Measurements from ENCODE around the gene ZNF738.
"Not testable (repeated sequence)": the region's sequence is repeated elsewhere in the genome, so short reads cannot be mapped to it uniquely, and the experiment has no call there.

Gene ZNF738

DNA sequence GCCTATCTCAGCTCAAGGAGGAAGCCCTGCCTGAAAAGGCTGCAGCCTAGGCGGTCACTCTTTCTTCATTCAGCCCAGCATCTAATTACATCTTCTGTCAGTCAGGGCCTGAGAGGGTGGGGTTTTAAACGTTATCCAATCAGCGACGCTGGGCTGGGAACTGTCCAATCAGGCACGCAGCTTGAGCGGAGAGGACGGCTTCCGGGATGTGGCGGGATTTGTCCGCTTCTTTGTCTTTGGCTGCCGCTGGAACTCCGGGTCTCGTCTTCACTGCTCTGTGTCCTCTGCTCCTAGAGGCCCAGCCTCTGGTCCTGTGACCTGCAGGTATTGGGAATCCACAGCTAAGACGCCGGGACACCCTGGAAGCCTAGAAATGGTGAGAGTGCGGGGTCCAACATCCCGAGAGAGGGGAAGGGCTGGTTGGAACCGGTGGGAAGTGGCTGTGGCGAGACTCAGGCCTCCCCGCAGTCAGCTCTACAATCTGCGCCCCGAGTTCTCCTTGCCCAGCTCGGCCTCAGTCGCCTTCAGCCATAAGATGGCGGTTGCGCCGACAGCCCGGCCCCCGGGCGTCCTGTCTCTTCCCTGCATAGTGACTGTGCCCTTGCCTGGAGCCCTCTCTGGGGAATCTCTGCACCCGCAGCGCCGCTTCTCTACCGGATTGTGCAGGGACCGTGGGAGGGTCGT lies at the start of gene ZNF738:
Gene ZNF738, plus strand, starts transcription at position 233 of the 684 bp plus-strand sequence. Its CDS starts 141 bp downstream, at position 374.
- peak; percentile 74 to 78 (median 77) for DNase-seq (ENCODE audit: low read depth in 2 of 3, low spot score in 1 of 3)

DNA sequence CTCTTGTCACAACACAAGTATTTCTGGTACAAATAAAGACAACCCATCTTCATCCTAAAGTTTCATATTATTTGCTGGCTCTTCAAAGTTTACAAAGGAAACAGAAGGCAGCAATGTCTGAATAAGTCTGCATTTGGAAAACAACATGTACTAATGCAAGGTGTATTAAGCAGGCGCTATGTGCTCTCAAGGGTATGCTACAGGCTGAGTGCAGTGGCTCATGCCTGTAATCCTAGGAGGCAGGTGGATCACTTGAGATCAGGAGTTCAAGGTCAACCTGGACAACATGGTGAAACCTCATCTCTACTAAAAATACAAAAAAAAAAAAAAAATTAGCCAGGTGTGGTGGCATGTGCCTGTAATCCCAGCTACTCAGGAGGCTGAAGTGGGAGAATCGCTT lies 46.0 kb upstream of the ZNF738 start:
- not testable (repeated sequence) for DNase-seq (ENCODE audit: low read depth in 2 of 3, low spot score in 1 of 3)

DNA sequence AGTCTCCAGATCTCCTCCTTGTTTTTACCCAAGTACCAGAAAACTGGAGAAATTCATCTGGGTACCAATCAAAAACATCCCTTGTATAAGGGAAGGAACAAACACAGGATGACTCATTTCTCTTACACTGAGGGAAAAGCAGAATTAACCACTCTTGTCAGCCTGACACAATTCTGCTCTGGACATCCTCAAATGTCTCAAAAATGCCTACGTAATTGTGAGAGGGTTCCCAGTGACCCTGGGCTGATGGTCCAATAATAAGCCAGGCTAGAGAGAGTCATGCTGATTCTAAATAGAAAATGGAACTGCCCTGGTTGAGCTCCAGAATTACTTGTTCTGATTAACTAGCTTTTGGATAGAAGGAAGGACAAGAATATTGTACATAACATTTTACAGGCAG lies 44.1 kb upstream of the ZNF738 start:
- no peak for DNase-seq (ENCODE audit: low read depth in 2 of 3, low spot score in 1 of 3)

DNA sequence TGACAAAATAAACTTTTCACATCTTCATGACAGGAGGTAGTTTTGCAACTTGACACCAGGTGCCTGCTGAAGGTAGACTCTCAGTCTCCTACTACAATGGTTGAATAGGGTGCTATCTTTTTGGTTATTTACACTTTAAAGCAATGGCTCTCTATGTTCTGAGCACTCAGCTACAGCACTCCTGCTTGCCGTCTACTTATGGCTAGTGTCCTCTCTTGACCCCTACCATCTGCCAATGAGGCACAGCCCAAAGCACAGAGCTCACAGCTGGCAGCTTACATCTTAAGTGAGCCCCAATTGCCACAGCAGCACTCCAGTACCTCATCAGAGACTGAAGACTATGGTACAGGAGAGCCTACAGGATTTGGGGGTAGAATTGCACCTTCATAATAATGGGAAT lies 41.0 kb upstream of the ZNF738 start:
- DNase-seq (ENCODE audit: low read depth in 2 of 3, low spot score in 1 of 3): no peak

DNA sequence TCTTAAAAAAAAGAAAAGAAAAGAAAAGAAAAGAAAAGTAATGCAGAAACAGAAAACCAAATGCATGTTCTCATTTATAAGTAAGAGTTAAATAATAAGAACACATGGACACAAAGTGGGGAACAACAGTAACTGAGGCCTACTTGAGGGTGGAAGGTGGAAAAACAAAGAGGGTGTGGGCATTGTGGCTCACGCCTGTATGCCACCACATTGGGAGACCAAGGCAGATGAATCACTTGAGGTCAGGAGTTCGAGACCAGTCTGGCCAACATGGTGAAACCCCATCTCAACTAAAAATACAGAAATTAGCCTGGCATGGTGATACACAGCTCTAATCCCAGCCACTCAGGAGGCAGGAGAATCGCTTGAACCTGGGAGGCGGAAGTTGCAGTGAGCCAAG lies 37.7 kb upstream of the ZNF738 start:
- no peak for DNase-seq (ENCODE audit: low read depth in 2 of 3, low spot score in 1 of 3)

DNA sequence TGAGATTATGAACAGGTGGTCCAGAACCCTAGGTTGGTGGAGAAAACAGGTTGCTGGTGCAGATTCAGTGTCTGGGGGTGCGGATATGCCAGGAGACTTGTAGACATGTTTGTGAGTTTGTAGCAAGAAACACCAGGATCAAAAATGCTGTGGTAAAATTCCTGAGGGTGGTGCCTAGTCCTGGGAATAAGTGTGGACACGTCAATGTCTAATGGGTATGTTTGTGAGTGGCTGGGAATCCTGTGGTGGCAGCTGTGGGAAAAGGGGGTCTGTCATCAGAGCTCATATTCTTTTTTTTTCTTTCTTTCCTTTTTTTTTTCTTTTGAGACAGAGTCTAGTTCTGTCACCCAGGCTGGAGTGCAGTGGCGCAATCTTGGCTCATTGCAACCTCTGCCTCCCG lies 36.8 kb upstream of the ZNF738 start:
- no peak for DNase-seq (ENCODE audit: low read depth in 2 of 3, low spot score in 1 of 3)

DNA sequence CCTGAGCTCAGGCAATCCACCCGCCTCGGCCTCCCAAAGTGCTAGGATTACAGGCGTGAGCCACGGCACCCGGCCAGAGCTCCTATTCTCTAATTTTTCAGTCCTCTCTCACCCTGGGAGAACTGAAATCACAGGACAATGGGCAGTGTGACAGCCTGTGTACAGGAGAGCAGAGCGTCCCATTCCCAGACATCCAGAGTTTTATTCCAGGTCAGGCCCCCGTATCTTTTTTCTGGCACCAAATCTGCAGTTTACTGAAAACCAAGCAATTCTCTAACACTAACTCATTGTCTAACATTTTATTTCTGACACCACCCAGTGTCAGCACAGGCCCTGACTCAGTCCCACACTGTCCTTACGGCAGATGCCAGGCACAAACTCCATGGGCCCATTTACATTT lies 36.3 kb upstream of the ZNF738 start:
- no peak for DNase-seq (ENCODE audit: low read depth in 2 of 3, low spot score in 1 of 3)

DNA sequence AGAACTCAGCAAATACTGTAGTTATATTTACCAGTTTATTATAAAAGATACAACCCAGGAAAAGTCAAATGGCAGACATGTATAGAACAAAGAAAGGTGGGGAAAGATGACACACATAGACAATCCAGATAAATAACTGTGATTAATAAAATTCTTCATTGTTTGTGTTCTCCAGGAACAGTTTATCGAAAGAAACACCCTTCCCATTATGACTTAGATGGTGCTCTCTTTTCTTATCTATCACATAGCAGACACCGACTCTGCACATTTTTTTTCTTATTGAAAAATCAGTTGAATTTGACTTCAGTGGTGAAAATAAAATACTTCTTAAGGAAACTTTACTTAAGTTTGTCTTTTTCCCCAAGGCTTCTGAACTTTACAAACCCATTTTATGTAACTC lies 35.8 kb upstream of the ZNF738 start:
- no peak for DNase-seq (ENCODE audit: low read depth in 2 of 3, low spot score in 1 of 3)

DNA sequence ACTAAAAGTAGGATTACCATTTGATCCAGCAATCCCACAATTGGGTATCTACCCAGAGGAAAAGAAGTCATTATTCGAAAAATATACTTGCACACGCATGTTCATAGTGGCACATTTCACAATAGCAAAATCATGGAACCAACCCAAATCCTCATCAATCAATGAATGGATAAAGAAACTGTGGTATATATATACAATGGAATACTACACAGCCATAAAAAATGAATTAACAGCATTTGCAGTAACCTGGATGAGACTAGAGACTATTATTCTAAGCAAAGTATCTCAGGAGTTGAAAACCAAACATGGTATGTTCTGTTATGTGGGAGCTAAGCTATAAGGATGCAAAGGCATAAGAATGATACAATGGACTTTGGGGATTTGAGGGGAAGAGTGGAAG lies 32.6 kb upstream of the ZNF738 start:
- no peak for DNase-seq (ENCODE audit: low read depth in 2 of 3, low spot score in 1 of 3)

DNA sequence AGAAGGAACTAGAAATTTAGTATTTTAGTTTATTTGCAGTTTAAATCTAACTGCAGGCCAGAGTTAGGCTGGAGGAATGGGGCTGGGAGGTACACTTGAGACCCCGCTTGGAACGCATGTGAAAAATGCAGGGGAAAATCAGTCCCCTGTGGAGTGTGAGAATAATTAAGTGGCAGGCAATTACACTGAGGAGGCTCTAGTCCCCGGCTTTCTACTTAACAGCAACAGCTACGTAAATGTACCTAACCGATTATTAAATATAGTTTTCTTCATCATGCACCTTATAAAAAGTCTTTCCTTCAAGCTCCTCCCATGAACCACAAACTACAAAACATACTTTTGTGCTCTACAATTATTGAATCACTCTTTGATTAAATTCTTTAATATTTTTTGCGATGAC lies 30.4 kb upstream of the ZNF738 start:
- DNase-seq (ENCODE audit: low read depth in 2 of 3, low spot score in 1 of 3): no peak

DNA sequence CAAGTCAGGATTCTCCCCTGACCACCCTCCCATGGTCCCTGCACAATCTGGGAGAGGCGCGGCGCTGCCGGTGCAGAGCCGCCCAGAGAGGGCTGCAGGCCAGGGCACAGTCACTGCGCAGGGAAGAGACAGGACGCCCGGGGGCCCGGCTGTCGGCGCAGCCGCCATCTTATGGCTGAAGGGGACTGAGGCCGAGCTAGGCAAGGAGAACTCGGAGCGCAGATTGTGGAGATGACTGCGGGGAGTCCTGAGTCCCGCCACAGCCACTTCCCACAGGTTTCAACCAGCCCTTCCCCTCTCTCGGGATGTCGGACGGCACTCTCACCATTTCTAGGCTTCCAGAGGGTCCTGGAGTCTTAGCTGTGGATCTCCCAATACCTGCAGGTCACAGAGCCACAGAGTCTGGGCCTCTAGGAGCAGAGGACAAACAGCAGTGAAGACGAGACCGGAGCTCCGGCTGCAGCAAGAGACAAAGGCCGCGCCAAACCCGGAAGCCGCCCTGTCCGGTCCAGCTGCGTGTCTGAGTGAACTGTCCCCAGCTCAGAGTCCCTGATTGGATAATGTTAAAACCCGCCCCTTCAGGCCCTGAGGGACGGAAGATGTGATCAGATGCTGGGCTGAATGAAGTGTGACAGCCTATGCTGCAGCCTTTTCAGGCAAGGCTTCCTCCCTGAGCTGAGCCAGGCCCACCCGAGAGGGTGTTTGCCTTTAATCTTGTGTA lies 29.8 kb upstream of the ZNF738 start, which contains the start of gene ZNF708:
Gene ZNF708, minus strand, starts transcription at position 526 of the 721 bp plus-strand sequence. Its CDS starts 198 bp downstream, at position 328.
- DNase-seq (ENCODE audit: low read depth in 2 of 3, low spot score in 1 of 3): peak; percentile 69 to 76 (median 71)

DNA sequence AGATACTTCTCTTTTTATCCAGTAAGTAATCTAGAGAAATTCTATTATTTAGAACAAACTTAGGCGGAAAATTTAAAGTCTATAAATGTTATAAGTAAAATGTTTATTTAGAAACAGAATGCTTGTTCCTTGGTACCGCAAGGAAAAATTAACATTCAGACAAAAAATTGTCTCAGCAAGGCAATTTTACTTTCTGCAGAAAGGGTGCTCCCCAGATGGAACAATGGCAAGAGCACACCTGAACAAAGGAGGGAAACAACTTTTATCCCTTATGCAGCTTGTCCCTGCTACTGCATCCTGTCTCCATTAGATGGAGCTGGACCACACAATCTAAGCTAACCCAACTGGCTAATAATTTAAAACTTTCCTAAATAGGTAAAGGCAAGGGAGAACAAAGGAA lies 23.1 kb upstream of the ZNF738 start:
- no peak for DNase-seq (ENCODE audit: low read depth in 2 of 3, low spot score in 1 of 3)

DNA sequence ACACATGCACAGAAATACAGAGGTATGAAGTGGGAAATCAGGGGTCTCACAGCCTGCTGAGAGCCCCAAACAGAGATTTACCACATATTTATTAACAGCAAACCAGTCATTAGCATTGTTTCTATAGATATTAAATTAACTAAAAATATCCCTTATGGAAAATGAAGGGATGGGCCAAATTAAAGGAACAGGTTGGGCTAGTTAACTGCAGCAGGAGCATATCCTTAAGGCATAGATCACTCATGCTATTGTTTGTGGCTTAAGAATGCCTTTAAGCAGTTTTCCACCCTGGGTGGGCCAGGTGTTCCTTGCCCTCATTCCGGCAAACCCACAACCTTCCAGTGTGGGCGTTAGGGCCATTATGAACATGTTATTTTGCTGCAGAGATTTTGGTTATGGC lies 14.0 kb upstream of the ZNF738 start:
- DNase-seq (ENCODE audit: low read depth in 2 of 3, low spot score in 1 of 3): not testable (repeated sequence)

DNA sequence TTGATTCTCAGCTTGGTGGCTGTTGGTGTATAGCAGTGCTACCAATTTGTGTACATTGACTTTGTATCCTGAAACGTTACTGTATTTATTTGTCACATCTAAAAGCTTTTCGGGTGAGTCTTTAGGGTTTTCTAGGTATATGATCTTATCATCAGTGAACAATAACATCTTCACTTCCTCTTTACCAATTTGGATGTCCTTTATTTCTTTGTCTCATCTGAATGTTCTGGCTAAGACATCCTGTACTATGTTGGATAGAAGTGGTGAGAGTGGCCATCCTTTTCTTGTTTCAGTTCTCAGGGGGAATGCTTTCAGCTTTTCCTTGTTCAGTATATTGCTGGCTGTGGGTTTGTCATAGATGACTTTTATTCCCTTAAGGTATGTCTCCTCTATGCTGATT lies 6.0 kb upstream of the ZNF738 start:
- no peak for DNase-seq (ENCODE audit: low read depth in 2 of 3, low spot score in 1 of 3)

DNA sequence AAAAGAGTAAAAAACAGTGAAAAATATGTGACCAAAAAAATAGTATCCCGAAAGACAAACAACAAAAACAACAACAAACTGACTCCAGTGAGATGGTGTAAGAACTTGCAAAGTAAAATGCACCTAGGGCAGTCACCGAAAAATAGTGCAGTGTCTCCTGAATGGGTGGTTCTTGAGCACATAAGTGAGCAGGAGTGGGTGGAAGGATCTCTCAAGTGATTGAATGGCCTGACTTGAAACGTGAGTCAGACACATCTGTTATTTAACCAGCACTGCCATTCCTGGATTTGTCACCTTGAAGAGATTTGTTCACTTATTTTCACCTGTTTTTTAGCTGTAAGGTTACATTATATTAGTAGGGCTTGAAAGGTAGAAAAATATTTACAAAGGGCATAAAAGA lies 3.5 kb downstream of the ZNF738 start:
- DNase-seq (ENCODE audit: low read depth in 2 of 3, low spot score in 1 of 3): no peak

DNA sequence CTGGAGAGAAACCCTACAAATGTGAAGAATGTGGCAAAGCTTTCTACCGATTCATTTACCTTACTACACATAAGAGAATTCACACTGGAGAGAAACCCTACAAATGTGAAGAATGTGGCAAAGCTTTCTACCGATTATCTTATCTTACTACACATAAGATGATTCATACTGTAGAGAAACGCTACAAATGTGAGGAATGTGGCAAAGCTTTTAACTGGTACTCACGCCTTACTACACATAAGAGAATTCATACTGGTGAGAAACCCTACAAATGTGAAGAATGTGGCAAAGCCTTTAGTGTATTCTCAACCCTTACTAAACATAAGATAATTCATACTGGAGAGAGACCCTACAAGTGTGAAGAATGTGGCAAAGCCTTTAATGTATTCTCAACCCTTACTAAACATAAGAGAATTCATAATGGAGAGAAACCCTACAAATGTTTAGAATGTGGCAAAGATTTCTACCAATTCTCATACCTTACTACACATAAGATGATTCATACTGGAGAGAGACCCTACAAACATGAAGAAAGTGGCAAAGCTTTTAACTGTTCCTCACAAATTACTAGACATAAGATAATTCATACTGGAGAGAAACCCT lies 25.3 kb downstream of the ZNF738 start:
- DNase-seq (ENCODE audit: low read depth in 2 of 3, low spot score in 1 of 3): no peak

DNA sequence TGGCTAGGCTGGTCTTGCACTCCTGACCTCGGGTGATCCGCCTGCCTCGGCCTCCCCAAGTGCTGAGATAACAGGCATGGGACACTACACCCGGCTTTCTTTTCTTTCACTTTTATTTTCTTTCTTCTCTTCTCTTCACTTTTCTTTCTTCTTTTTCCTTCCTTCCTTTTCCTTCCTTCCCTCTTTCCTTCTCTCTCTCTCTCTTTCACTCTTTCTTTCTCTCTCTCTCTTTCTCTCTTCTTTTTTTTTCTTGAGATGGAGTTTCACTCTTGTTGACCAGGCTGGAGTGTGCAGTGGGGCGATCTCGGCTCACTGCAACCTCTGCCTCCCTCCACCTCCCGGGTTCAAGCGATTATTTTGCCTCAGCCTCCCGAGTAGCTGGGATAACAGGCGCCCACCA lies 37.3 kb downstream of the ZNF738 start:
- DNase-seq (ENCODE audit: low read depth in 2 of 3, low spot score in 1 of 3): no peak

DNA sequence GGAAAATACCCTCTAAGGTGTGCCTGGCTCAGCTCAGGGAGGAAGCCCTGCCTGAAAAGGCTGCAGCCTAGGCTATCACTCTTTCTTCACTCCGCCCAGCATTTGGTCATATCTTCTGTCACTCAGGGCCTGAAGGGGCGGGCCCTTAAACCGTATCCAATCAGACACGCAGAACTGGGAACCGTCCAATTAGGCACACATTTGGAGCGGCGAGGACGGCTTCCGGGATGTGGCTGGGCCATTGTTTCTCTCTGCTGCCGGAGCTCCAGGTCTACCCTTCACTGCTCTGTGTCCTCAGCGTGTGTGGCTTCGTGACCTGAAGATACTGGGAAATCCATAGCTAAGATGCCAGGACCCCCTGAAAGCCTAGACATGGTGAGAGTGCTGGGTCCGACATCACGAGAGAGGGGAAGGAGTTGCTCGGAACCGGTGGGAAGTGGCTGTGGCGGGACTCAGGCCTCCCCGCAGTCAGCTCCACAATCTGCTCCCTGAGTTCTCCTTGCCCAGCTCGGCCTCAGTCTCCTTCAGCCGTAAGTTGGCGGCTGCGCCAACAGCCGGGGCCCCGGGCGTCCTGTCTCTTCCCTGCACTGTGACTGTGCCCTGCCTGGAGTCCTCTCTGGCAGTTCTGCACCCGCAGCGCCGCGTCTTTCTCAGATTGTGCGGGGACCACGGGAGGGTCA lies 38.2 kb downstream of the ZNF738 start, which contains the start of gene ZNF493:
Gene ZNF493, plus strand, starts transcription at position 241 of the 680 bp plus-strand sequence. Its CDS starts 105 bp downstream, at position 346.
- DNase-seq (ENCODE audit: low read depth in 2 of 3, low spot score in 1 of 3): peak; percentile 84 to 87 (median 85)

DNA sequence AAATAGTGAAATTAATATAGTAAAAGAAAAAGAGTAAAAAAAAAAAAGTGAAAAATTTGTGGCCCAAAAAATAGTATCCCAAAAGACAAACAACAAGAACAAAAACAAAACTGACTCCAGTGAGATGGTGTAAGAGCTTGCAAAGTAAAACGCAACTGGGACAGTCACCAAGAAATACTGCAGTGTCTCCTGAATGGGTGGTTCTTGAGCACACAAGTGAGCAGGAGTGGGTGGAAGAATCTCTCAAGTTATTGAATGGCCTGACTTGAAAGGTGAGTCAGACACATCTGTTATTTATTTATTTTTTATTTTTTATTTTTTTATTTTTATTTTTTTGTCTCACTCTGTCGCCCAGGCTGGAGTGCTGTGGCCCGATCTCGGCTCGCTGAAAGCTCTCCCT lies 40.1 kb downstream of the ZNF738 start:
- no peak for DNase-seq (ENCODE audit: low read depth in 2 of 3, low spot score in 1 of 3)

DNA sequence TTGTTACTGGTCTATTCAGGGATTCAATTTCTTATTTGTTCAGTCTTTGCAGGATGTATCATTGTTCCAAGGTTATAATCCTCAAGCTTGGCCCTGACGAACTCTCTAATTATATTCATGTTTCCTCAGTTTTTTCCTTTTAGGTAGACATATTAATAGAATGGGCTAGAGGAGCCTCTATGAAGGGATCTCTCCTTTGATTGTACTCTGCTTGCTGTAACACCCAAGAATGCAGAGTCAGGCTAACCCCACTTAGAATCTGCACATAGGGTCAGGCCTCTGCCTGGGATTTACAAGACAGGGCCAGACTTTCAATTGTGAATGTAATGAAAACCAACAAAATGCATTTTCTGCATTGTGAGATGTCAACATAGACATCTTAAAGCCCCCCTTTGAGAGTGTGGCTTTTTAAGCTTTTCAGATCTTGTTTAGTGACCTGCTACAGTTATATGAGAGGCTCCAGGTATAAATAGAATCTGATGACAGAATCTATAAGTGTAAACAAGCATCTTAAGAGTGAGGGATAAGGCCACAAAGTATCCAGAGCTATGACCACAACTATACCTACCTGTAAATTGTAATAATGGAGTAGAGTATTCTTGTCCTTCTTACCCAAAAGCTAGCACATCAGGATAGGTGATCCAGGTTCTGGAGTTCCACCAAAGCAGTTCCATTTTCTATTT lies 43.6 kb downstream of the ZNF738 start:
- no peak for DNase-seq (ENCODE audit: low read depth in 2 of 3, low spot score in 1 of 3)

DNA sequence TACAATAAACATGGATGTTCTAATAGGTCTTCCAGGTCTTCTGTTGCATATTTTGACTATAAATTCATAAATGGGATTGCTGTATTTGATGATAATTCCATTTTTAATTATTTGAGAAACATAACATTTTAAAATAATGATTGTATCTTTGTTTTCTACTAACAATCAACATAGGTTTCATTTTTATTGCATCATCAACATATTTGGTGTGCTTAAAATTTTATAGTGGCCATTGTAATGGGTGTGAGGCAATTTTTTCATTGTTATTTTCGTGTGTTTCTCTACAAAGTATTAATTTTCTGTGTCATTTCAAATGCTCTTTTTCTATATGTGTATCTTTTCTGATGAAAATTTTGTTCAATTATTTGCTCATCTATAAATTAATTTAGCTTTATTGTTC lies 51.4 kb downstream of the ZNF738 start:
- DNase-seq (ENCODE audit: low read depth in 2 of 3, low spot score in 1 of 3): no peak
